Stomach (tissue), 9 donors: ENCODE data around the gene LMAN1L. TPM values are rescaled to one million over a fixed set of nuclear protein-coding genes. Genes with fewer than 3 reads are reported as not detected.

Experiments
- DNase-seq, 2 donors: peaks; one replicate each; pipeline versions ENCODE4 v3.0.0 to v3.0.0-alpha.2; 2013 to 2019
- H3K27ac ChIP-seq, 5 donors: fragments of 200-600 bp in 4 of 5; sonication (generic) in 4 of 5; one replicate each; pipeline ENCODE4 v1.5.1; 2013 to 2019; ENCODE audit warnings: mild to moderate bottlenecking in 1 of 5, moderate library complexity in 1 of 5
- H3K27me3 ChIP-seq, 3 donors: fragments of 200-600 bp; sonication (generic); one replicate each; pipeline ENCODE4 v1.5.1; 2017 to 2019; ENCODE audit warnings: mixed run types in 1 of 3
- H3K36me3 ChIP-seq, 4 donors: fragments of 200-600 bp; sonication (generic); 1 replicate in 3 of 4; 2 replicates in 1 of 4; pipeline ENCODE4 v1.5.1; 2016 to 2019
- H3K4me1 ChIP-seq, 4 donors: fragments of 200-600 bp; sonication (generic); one replicate each; pipeline ENCODE4 v1.5.1; 2016 to 2019
- H3K4me3 ChIP-seq, 4 donors: fragments of 200-600 bp; sonication (generic) in 3 of 4; one replicate each; pipeline ENCODE4 v1.5.1; 2016 to 2019; ENCODE audit warnings: mild to moderate bottlenecking in 1 of 4
- H3K9me3 ChIP-seq, 4 donors: fragments of 200-600 bp; sonication (generic); one replicate each; pipeline ENCODE4 v1.5.1; 2016 to 2019
- CTCF ChIP-seq, 7 experiments: fragments of 450-650 bp in 4 of 7; fragments of 200-600 bp in 3 of 7; sonication (generic) in 3 of 7; IDR thresholded peaks; one replicate each; pipeline ENCODE4 v1.5.1; 2016 to 2019; ENCODE audit warnings: antibody characterized with exemption in 7 of 7, control low read depth in 2 of 7, mild to moderate bottlenecking in 1 of 7
- EP300 ChIP-seq: sonication (generic); formaldehyde crosslinking; IDR thresholded peaks from one replicate; pipeline ENCODE4 v1.6.1; 2017; ENCODE audit warnings: antibody characterized with exemption
- POLR2A ChIP-seq, 4 donors: fragments of 450-650 bp; IDR thresholded peaks; one replicate each; pipeline ENCODE4 v1.6.1; 2016; ENCODE audit warnings: antibody characterized with exemption in 4 of 4, control low read depth in 2 of 4, mild to moderate bottlenecking in 1 of 4, moderate library complexity in 1 of 4
- POLR2AphosphoS5 ChIP-seq, 3 donors: sonication (generic); formaldehyde crosslinking; IDR thresholded peaks; one replicate each; pipeline ENCODE4 v1.6.1; 2016; ENCODE audit warnings: antibody characterized with exemption in 3 of 3
- WGBS, 5 donors: extraction: QIAGEN DNeasy Blood & Tissue Kit in 3 of 5; methylation state at CpG; one replicate each; pipeline versions ENCODE4 v1.1.5 to v1.1.7; 2013 to 2018; 5-methylcytosine and 5-hydroxymethylcytosine counted together
- intact Hi-C: fragments of 100-400 bp; cut with DNase I; formaldehyde crosslinking; loops from one replicate; pipeline ENCODE4 v1.15.1; 2023; ENCODE audit warnings: low total_unique reads
- polyA plus RNA-seq, 3 donors: library from polyadenylated mRNA; stranded (reverse); fragments of 200-250 nt; gene quantifications; one replicate each; pipeline ENCODE4 v1.2.3, GENCODE V29; 2013
- total RNA-seq, 5 donors: library from RNA; depleted of rRNA; stranded (reverse); fragments of >200 nt; gene quantifications; one replicate each; pipeline versions ENCODE4 v1.1.0 to v1.2.3, GENCODE V29; 2014 to 2016
- donor health status: healthy with polysubstance abuse.
- donor health status: Bipolar disorder and iron deficiency.
- donor health status: healthy.

Gene LMAN1L
- total and polyA plus RNA-seq, 8 donors = 5.9 to 83.5 TPM; not detected in 6

GRCh38 chr15:74816624-74817369 is 4.2 kb downstream of the LMAN1L start:
- 56 to 66% (median 63%) methylated on average over 17 to 19 of the region's 19 CpGs for WGBS, 5 donors
- Histone ChIP-seq H3K9me3 (no peaks in the 10 kb centered on the region), H3K4me3 (no peak overlapping the region), H3K36me3 (no peaks in the 10 kb centered on the region), H3K27ac (peak overlapping the region in 2 of 5 donors; percentile 41 to 73), H3K27me3 (no peaks in the 10 kb centered on the region), H3K4me1 (peaks cover 0 to 43% (median 25%) of the 10 kb centered on the region in 4 donors)
- TF ChIP-seq POLR2AphosphoS5 (IDR thresholded peaks at IDR 0.05) (no peak), CTCF (IDR thresholded peaks at IDR 0.05) (no peak), EP300 (no peak), POLR2A (IDR thresholded peaks at IDR 0.05) (no peak)
- no peak for DNase-seq
- intact Hi-C loops = no loop called here

DNA sequence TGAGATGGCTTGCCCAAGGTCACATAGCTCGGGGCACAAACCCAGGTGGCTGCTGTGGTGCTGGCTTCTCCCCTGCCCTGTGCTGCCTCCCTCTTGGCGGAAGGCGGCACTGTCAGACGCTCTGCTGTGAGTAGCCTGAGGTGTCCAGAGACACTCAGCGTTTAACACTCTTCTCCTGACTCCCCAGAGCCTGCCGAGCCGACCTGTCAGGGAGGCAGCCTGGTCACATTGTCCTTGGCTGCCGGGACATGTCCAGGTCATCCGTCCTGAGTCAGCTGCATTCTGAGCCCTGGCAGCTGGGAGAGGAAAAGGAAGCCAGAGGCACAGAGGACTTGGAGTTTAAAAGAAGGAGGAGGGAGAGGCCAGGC is 4.7 kb downstream of the LMAN1L start:
- WGBS, 5 donors = 25 to 34% (median 31%) methylated on average over 9 of the region's 9 CpGs
- no peak overlapping the region for H3K4me3 ChIP-seq
- TF ChIP-seq CTCF (IDR thresholded peaks at IDR 0.05) (no peak), POLR2A (IDR thresholded peaks at IDR 0.05) (no peak), EP300 (no peak), POLR2AphosphoS5 (IDR thresholded peaks at IDR 0.05) (peak in 1 of 3 donors; percentile 33)
- no peaks in the 10 kb centered on the region for H3K9me3 ChIP-seq
- peak overlapping the region in 2 of 5 donors; percentile 10 to 73 for H3K27ac ChIP-seq
- intact Hi-C loops = no loop called here
- DNase-seq = peak in 1 of 2 donors; percentile 43
- peaks cover 0 to 43% (median 25%) of the 10 kb centered on the region in 4 donors for H3K4me1 ChIP-seq
- H3K27me3 ChIP-seq = no peaks in the 10 kb centered on the region
- no peaks in the 10 kb centered on the region for H3K36me3 ChIP-seq

GRCh38 chr15:74820056-74820455 is 7.4 kb downstream of the LMAN1L start:
- Histone ChIP-seq H3K9me3 (no peaks in the 10 kb centered on the region), H3K27me3 (peaks cover 0 to 3% (median 0%) of the 10 kb centered on the region in 3 donors), H3K36me3 (no peaks in the 10 kb centered on the region), H3K27ac (no peak overlapping the region), H3K4me1 (peaks cover 0 to 28% (median 17%) of the 10 kb centered on the region in 4 donors), H3K4me3 (no peak overlapping the region)
- no peak for DNase-seq
- intact Hi-C loops = no loop called here
- WGBS, 5 donors = 88 to 93% (median 92%) methylated on average over 5 of the region's 5 CpGs
- TF ChIP-seq CTCF (IDR thresholded peaks at IDR 0.05) (no peak), POLR2AphosphoS5 (IDR thresholded peaks at IDR 0.05) (no peak), EP300 (no peak), POLR2A (IDR thresholded peaks at IDR 0.05) (no peak)

DNA sequence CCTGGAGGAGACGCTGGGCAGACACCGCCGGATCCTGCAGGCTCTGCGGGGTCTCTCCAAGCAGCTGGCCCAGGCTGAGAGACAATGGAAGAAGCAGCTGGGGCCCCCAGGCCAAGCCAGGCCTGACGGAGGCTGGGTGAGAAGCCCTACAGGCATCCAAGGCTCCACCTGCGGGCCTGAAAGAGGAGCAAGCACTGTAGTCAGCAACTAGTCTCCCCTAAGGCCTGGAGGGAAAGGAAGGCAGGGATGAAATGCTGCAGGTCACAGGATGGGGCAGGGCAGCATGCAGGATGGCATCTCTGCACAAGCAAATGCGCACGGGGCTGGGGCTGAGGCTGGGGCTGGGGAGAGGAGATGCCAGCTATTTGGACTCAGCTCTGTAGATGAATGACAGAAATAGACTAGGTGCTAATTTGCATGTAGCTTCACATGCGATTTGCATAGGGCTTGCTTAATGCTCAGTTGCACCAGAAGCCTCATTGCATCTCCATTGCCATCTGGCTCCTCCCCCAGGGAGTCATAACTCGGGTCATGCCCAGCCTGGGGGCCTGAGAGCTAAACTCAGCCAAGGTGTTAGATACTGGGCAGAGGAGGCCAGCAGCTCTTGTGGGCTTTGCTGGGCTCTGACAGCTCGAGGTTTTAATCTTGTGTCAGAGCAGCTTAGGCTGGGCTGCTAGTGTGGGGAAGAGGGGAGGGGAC is 8.6 kb downstream of the LMAN1L start:
- DNase-seq = no peak
- 49 to 65% (median 57%) methylated on average over 6 to 11 of the region's 11 CpGs for WGBS, 5 donors
- intact Hi-C loops = no loop called here
- Histone ChIP-seq H3K4me1 (peaks cover under 1 to 20% (median 11%) of the 10 kb centered on the region in 4 donors), H3K9me3 (no peaks in the 10 kb centered on the region), H3K27ac (no peak overlapping the region), H3K36me3 (no peaks in the 10 kb centered on the region), H3K4me3 (no peak overlapping the region), H3K27me3 (peaks cover 0 to 15% (median 4%) of the 10 kb centered on the region in 3 donors)
- TF ChIP-seq EP300 = no peak
- TF ChIP-seq POLR2A (IDR thresholded peaks at IDR 0.05) = no peak
- TF ChIP-seq POLR2AphosphoS5 (IDR thresholded peaks at IDR 0.05) = no peak
- TF ChIP-seq CTCF (IDR thresholded peaks at IDR 0.05) = no peak
